GM19240 (cell line): ENCODE data around the gene SLC17A9.
"Not testable (repeated sequence)": the region's sequence is repeated elsewhere in the genome, so short reads cannot be mapped to it uniquely, and the experiment has no call there.

ENCODE experiments used
- DNase-seq: peaks from one replicate; pipeline ENCODE4 v3.0.0; 2011; ENCODE audit warnings: low spot score; ENCODE audit not compliant: insufficient read length

SLC17A9 gene

GRCh38 chr20:62955519-62956386, 3.2 kb downstream of the SLC17A9 start:
- no peak for DNase-seq

- DNase-seq, result no peak
Measured at GRCh38 chr20:62956387-62957135, 4.1 kb downstream of the SLC17A9 start.

GRCh38 chr20:62957136-62958117, 4.9 kb downstream of the SLC17A9 start:
- DNase-seq, result no peak

GRCh38 chr20:62958388-62959100, 6.0 kb downstream of the SLC17A9 start:
- DNase-seq, result no peak

- no peak for DNase-seq
Measured at GRCh38 chr20:62959101-62959971, 6.8 kb downstream of the SLC17A9 start.

GRCh38 chr20:62959998-62960436, 7.5 kb downstream of the SLC17A9 start:
- no peak for DNase-seq

- not testable (repeated sequence) for DNase-seq
Measured at GRCh38 chr20:62960446-62961309, 8.2 kb downstream of the SLC17A9 start.

- no peak for DNase-seq
Measured at GRCh38 chr20:62961310-62961783, 8.8 kb downstream of the SLC17A9 start.

- no peak for DNase-seq
Measured at GRCh38 chr20:62961799-62962198, 9.3 kb downstream of the SLC17A9 start.

- no peak for DNase-seq
Measured at GRCh38 chr20:62962221-62962879, 9.8 kb downstream of the SLC17A9 start.

GRCh38 chr20:62962891-62963613, 10.5 kb downstream of the SLC17A9 start:
- no peak for DNase-seq

GRCh38 chr20:62963614-62964397, 11.3 kb downstream of the SLC17A9 start:
- no peak for DNase-seq

- DNase-seq, result no peak
Measured at GRCh38 chr20:62964700-62965099, 12.2 kb downstream of the SLC17A9 start.

- DNase-seq, result no peak
Measured at GRCh38 chr20:62965363-62965771, 12.9 kb downstream of the SLC17A9 start.

GRCh38 chr20:62966212-62967148, 14.0 kb downstream of the SLC17A9 start:
- no peak for DNase-seq

- no peak for DNase-seq
Measured at GRCh38 chr20:62967149-62967501, 14.6 kb downstream of the SLC17A9 start.
